Measurements from ENCODE around the gene GRIN2C.

Gene GRIN2C

GRCh38 chr17:74890554-74890953, 30.9 kb upstream of the GRIN2C start:
- Mint-ChIP-seq H3K36me3 (no peaks in the 10 kb centered on the region), H3K27me3 (peaks cover 65% of the 10 kb centered on the region), H3K27ac (no peak overlapping the region), H3K9me3 (no peaks in the 10 kb centered on the region), H3K4me3 (no peak overlapping the region), H3K4me1 (no peaks in the 10 kb centered on the region)
- no peak for ATAC-seq

DNA sequence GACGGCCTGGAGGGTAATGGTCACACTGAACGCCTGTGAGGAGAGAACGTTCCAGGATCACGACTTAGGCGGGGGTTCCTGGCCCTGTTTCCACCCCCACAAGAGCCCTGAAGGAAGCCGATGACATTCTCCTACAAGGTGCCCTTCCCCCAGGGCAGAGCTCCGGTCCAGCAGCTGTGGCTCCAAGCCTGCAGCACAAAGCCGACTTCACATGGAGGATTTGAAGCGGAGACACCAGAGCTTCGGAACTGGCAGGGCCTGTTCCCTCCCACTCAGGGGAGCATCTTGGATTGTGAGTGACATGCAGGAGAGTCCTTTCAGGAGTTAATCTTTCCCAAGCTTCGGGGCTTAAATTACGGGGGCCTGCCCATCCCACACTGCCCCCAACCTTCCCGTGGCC, 28.8 kb upstream of the GRIN2C start:
- Mint-ChIP-seq H3K27me3 (peaks cover 67% of the 10 kb centered on the region), H3K4me3 (no peak overlapping the region)

DNA sequence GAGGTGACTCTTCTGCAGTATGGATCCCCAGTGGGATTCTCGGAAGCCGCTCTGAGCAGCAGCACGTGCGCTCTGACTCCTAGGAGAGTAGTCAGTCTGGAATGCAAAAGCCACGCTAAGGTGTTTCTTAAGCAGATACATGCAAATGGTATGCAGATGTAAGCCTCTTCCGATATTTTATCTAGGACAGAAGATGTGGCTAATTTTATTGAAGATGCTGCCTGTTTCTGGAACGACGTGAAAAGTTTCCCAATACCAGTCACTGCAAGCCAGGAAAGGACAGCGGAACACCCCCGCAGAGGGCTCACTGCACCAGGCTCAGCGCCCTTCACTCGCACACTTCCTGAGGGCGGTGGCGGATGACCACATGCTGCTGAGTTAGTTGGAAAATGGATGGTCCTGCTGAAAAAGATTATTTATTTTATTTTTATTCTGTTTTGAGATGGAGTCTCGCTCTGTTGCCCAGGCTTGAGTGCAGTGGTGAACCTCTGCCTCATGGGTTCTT, 23.6 kb upstream of the GRIN2C start:
- Mint-ChIP-seq H3K9me3 (no peaks in the 10 kb centered on the region), H3K27me3 (peaks cover 71% of the 10 kb centered on the region), H3K27ac (no peak overlapping the region), H3K4me1 (no peaks in the 10 kb centered on the region), H3K36me3 (no peaks in the 10 kb centered on the region), H3K4me3 (no peak overlapping the region)
- no peak for ATAC-seq

More for the DNA sequence above, 28.8 kb upstream of the GRIN2C start:
- H3K36me3 Mint-ChIP-seq = no peaks in the 10 kb centered on the region
- no peaks in the 10 kb centered on the region for H3K4me1 Mint-ChIP-seq
- no peak overlapping the region for H3K27ac Mint-ChIP-seq
- ATAC-seq = no peak
- H3K9me3 Mint-ChIP-seq = no peaks in the 10 kb centered on the region

- Mint-ChIP-seq H3K27me3 (peaks cover 70% of the 10 kb centered on the region), H3K4me3 (no peak overlapping the region), H3K9me3 (no peaks in the 10 kb centered on the region), H3K4me1 (no peaks in the 10 kb centered on the region), H3K36me3 (no peaks in the 10 kb centered on the region), H3K27ac (no peak overlapping the region)
- no peak for ATAC-seq
Measured at GRCh38 chr17:74882517-74883240, 23.0 kb upstream of the GRIN2C start.

- Mint-ChIP-seq H3K36me3 (no peaks in the 10 kb centered on the region), H3K4me1 (no peaks in the 10 kb centered on the region), H3K27me3 (peaks cover 54% of the 10 kb centered on the region), H3K27ac (no peak overlapping the region), H3K9me3 (no peaks in the 10 kb centered on the region), H3K4me3 (no peak overlapping the region)
- ATAC-seq = no peak
Measured at GRCh38 chr17:74881073-74881472, 21.4 kb upstream of the GRIN2C start.

GRCh38 chr17:74879308-74879707, 19.6 kb upstream of the GRIN2C start:
- no peak overlapping the region for H3K4me3 Mint-ChIP-seq
- peaks cover 38% of the 10 kb centered on the region for H3K27me3 Mint-ChIP-seq
- H3K4me1 Mint-ChIP-seq = no peaks in the 10 kb centered on the region
- H3K36me3 Mint-ChIP-seq = no peaks in the 10 kb centered on the region
- H3K9me3 Mint-ChIP-seq = no peaks in the 10 kb centered on the region
- H3K27ac Mint-ChIP-seq = no peak overlapping the region
- no peak for ATAC-seq

- H3K4me1 Mint-ChIP-seq = peaks cover 5% of the 10 kb centered on the region
- peaks cover 31% of the 10 kb centered on the region for H3K27me3 Mint-ChIP-seq
- H3K36me3 Mint-ChIP-seq = no peaks in the 10 kb centered on the region
- no peaks in the 10 kb centered on the region for H3K9me3 Mint-ChIP-seq
- H3K4me3 Mint-ChIP-seq = no peak overlapping the region
- no peak for ATAC-seq
- H3K27ac Mint-ChIP-seq = no peak overlapping the region
Measured at GRCh38 chr17:74878658-74879057, 19.0 kb upstream of the GRIN2C start.

DNA sequence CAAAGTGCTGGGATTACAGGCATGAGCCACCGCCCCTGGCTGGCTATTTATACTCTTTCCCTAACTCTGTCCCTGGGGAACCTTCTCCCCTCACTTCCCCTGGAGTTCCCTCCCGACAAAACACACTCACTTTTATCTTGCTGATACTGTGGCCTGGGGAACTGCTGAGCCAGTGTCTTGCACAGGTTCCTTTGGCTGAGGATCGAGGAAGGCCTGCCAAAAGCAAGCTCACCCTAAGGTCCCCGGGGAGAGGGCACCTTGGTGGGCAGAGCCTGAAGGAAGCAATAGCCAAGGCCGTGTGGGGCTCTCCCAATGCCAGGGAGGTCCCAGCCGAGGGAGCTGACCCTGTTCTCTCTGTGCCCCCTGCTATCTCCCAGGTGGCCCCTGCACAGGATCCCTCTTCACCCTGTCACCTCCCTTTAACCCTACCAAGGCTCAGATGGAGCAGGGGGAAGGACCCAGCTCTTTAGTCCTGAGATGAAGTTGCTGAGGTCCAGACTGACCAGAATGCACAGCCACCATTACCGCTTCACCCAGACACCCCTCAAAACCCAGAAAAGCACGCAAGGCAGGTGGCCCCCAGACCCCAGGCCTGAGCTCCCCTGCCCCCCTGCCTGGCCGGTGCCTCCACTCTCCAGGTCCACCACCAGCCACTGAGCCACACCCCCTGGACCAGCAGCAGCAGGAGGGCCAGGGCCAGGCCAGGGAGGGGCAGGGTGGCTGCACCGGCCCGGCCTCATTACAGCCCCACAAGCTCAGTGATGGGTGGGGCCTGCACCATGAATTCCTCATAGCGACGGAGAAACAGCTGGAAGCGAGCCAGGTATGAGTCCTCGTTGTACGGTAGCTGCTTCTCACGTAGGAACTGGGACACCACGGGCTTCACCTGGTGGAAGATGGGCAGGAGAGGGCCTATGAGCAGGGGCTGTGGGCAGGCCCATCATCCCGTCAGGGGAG, 18.2 kb upstream of the GRIN2C start:
- Mint-ChIP-seq H3K36me3 (no peaks in the 10 kb centered on the region), H3K27me3 (peaks cover 23% of the 10 kb centered on the region), H3K4me3 (no peak overlapping the region), H3K9me3 (no peaks in the 10 kb centered on the region), H3K4me1 (peaks cover 6% of the 10 kb centered on the region), H3K27ac (no peak overlapping the region)
- ATAC-seq = no peak

GRCh38 chr17:74875977-74876593, 16.4 kb upstream of the GRIN2C start:
- no peaks in the 10 kb centered on the region for H3K9me3 Mint-ChIP-seq
- no peak overlapping the region for H3K27ac Mint-ChIP-seq
- no peak for ATAC-seq
- H3K4me3 Mint-ChIP-seq = no peak overlapping the region
- no peaks in the 10 kb centered on the region for H3K36me3 Mint-ChIP-seq
- peaks cover 23% of the 10 kb centered on the region for H3K4me1 Mint-ChIP-seq
- H3K27me3 Mint-ChIP-seq = peaks cover 5% of the 10 kb centered on the region

DNA sequence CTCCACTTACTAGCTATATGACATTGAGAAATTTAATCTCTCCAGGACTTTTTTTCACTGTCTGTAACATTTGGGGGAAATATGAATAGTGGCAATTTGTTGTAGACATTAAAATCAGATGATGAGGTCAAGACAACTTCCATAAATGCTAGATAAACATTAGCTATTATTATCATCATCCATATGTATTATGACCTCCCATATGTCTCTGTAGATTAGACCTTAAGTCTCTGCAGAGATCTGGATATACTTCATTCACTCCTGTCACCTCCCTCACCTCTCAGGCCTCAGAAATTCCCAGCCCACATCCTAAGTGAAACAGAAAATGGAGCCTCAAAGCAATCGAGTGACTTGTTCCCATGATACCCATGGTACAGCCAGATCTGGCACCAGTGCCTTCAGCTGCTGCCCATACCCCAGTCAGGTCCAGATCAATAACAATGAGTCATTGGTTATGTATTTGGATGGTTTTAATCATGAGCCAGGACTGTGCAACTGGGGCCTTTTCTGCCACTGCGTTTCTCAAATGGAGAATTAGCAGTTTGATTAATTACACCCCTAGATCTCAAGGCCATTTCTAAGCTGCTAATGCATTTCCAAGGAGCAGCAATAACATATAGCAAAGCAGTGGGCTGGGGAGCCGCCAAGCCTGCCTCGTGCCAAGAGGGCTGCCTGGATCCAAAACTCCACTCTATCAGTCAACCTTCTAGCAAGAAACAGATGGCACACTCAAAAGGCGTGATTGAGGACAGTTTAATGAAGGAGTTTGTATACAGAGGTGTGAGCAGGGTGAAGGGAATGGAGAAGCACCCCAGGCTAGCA, 15.7 kb upstream of the GRIN2C start:
- Mint-ChIP-seq H3K27me3 (no peaks in the 10 kb centered on the region), H3K4me3 (no peak overlapping the region), H3K36me3 (no peaks in the 10 kb centered on the region), H3K9me3 (no peaks in the 10 kb centered on the region), H3K27ac (no peak overlapping the region), H3K4me1 (peaks cover 24% of the 10 kb centered on the region)
- no peak for ATAC-seq

DNA sequence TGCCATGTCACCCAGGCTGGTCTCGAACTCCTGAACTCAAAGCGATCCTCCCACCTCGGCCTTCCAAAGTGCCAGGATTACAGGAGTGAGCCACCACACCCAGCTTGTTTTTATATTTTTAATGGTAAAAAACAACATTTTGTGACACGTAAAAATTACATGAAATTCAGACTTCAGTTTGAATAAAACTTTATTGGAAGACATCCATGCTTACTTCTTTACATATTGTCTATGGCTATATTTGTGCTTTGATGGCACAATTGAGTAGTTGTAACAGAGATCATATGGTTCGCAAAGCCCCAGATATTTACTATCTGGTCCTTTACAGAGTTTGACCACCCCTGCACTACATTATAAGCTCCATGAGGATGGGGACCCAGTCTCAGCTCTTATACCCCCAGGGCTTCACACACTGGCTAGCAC, 14.9 kb upstream of the GRIN2C start:
- H3K27me3 Mint-ChIP-seq = no peaks in the 10 kb centered on the region
- no peak for ATAC-seq
- H3K4me3 Mint-ChIP-seq = no peak overlapping the region
- H3K36me3 Mint-ChIP-seq = no peaks in the 10 kb centered on the region
- H3K9me3 Mint-ChIP-seq = no peaks in the 10 kb centered on the region
- H3K4me1 Mint-ChIP-seq = peaks cover 25% of the 10 kb centered on the region
- H3K27ac Mint-ChIP-seq = no peak overlapping the region

- Mint-ChIP-seq H3K36me3 (no peaks in the 10 kb centered on the region), H3K27ac (peak overlapping the region; percentile 85), H3K4me1 (peaks cover 30% of the 10 kb centered on the region), H3K4me3 (peak overlapping the region; percentile 86), H3K27me3 (no peaks in the 10 kb centered on the region), H3K9me3 (no peaks in the 10 kb centered on the region)
- no peak for ATAC-seq
Measured at GRCh38 chr17:74873874-74874614, 14.4 kb upstream of the GRIN2C start.

DNA sequence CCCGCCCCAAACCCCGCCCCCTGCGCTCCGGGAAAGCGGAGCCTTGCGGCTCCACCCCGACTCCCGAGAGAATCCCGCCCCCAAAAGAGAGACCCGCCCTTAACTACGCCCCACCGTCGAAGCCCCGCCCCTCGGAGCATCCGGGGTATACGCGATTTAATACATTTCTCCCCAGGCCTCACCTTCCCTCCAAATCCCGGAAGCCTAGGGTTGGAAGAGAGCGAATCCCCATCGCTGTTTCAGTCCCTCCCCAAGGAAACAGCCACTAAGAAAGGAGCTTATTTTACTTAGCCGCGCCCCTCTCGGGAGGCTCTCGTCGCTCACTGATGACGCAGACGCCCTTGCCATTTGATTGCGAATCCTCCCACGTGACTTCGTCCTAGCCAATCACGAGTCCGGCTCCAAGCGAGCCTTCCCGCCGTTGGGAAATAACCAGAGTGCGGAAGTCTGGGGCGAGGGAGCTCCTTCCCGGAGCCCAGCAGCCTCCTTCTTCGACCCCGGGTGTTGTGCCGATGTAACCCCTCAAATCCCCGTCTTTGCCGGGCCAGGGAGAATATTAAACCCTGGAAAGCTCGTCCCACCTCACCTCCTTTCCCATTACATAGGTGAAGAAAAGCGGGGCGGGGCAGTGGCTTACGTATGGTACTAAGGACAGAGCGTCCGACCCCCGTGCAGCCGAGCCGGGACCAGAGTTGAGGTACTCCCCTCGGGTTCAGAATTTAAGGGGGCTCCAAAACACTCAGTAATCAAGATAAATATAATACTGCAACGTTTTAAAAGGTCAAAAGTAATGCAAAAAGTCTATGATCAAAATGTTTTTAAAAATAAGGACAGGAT, 13.6 kb upstream of the GRIN2C start:
- ATAC-seq = peak; percentile 98
- Mint-ChIP-seq H3K9me3 (no peaks in the 10 kb centered on the region), H3K27ac (peak overlapping the region; percentile 85), H3K4me1 (peaks cover 30% of the 10 kb centered on the region), H3K4me3 (peak overlapping the region; percentile 86), H3K36me3 (no peaks in the 10 kb centered on the region), H3K27me3 (no peaks in the 10 kb centered on the region)
